ENCODE results near the gene CES1. TPM values are rescaled to one million over a fixed set of nuclear protein-coding genes. Genes with fewer than 3 reads are reported as not detected.
"Not testable (repeated sequence)": the region's sequence is repeated elsewhere in the genome, so short reads cannot be mapped to it uniquely, and the experiment has no call there.

Gene CES1
- total RNA-seq = 1.0 TPM

DNA sequence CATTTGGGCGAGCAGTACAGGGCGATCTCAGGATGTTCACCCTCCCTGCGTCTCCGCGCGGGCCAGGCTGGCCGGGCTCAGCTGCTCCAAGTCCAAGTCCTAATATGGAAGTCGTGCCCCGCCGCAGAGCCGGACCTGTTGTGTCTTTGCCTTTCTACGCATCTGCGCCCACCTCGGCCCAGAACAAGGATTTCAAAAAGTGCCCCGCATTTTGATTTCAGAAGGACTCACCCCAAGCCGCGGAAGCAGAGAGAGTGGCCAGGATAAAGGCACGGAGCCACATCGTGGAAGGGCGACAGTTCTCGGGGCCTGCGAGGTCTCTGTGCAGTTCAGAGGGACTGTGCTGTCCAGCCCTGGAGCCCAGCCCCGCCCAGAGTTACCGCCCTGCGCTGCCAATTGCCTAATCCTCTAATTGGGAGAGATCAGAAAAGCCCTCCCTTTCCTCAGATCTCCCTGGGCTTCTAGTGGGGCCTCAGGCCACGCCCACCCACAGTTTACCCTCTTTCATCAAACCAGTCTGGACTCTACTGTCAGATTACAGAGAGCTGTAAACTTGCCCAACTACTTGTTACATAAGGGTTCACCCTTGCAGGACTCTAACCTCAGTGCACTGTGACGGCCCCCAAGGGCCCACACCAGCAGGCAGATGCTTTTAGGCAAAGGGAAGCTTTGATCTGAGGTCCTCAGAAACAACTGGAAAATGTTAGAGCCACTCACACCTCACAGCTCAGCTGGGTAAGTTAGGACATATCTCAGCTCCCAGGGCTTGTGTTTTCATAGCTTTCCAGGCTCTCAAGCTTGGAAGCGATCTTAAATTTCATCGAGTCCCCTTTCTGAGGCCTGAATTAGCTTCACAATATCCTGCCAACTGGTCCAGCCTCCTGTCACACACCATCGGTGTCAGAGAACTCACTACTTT is at the start of gene CES1:
CES1 (minus strand) TSS at position 324 of the 919 bp plus-strand sequence; CDS start at position 283, 41 bp downstream.
- H3K27ac ChIP-seq (ENCODE audit: low read depth, low read length) = no peak within 1 kb of the TSS
- H3K27me3 ChIP-seq (ENCODE audit: control insufficient read depth in 3 of 3, insufficient read depth in 3 of 3, low read length in 3 of 3) = peaks cover 0 to 4% (median 0%) of the 10 kb centered on the region in 3 donors
- H3K4me1 ChIP-seq (ENCODE audit: control insufficient read depth in 3 of 3, insufficient read depth in 3 of 3, low read length in 3 of 3) = peaks cover 0 to 10% (median 8%) of the 10 kb centered on the region in 3 donors
- H3K4me3 ChIP-seq (ENCODE audit: low read length in 3 of 3) = peak within 1 kb of the TSS; percentile 20 to 35 (median 32)
- no peaks in the 10 kb centered on the region for H3K9me3 ChIP-seq (ENCODE audit: control insufficient read depth in 3 of 3, low read length in 3 of 3)
- H3K36me3 ChIP-seq (ENCODE audit: control insufficient read depth in 3 of 3, insufficient read depth in 3 of 3, low read length in 3 of 3) = no peaks in the 10 kb centered on the region
- peak within 1 kb of the TSS in 2 of 3 donors; percentile 14 to 69 for H3K9ac ChIP-seq (ENCODE audit: low read depth in 1 of 3, low read length in 3 of 3)

- Histone ChIP-seq H3K4me1 (ENCODE audit: control insufficient read depth in 3 of 3, insufficient read depth in 3 of 3, low read length in 3 of 3) (no peaks in the 10 kb centered on the region), H3K9ac (ENCODE audit: low read depth in 1 of 3, low read length in 3 of 3) (no peak overlapping the region), H3K27me3 (ENCODE audit: control insufficient read depth in 3 of 3, insufficient read depth in 3 of 3, low read length in 3 of 3) (peaks cover 0 to 5% (median 4%) of the 10 kb centered on the region in 3 donors), H3K9me3 (ENCODE audit: control insufficient read depth in 3 of 3, low read length in 3 of 3) (no peaks in the 10 kb centered on the region), H3K36me3 (ENCODE audit: control insufficient read depth in 3 of 3, insufficient read depth in 3 of 3, low read length in 3 of 3) (no peaks in the 10 kb centered on the region), H3K27ac (ENCODE audit: low read depth, low read length) (no peak overlapping the region), H3K4me3 (ENCODE audit: low read length in 3 of 3) (no peak overlapping the region)
Measured at GRCh38 chr16:55876854-55877253, 44.0 kb upstream of the CES1 start.

- no peak within 1 kb of the TSS for H3K27ac ChIP-seq (ENCODE audit: low read depth, low read length)
- peaks cover 0 to 4% (median 3%) of the 10 kb centered on the region in 3 donors for H3K27me3 ChIP-seq (ENCODE audit: control insufficient read depth in 3 of 3, insufficient read depth in 3 of 3, low read length in 3 of 3)
- no peak within 1 kb of the TSS for H3K4me3 ChIP-seq (ENCODE audit: low read length in 3 of 3)
- H3K4me1 ChIP-seq (ENCODE audit: control insufficient read depth in 3 of 3, insufficient read depth in 3 of 3, low read length in 3 of 3) = no peaks in the 10 kb centered on the region
- no peaks in the 10 kb centered on the region for H3K9me3 ChIP-seq (ENCODE audit: control insufficient read depth in 3 of 3, low read length in 3 of 3)
- H3K36me3 ChIP-seq (ENCODE audit: control insufficient read depth in 3 of 3, insufficient read depth in 3 of 3, low read length in 3 of 3) = no peaks in the 10 kb centered on the region
- no peak within 1 kb of the TSS for H3K9ac ChIP-seq (ENCODE audit: low read depth in 1 of 3, low read length in 3 of 3)
Measured at GRCh38 chr16:55875273-55875672, 42.4 kb upstream of the CES1 start, which contains the start of gene CES5A. Gene CES5A (minus strand): TSS chr16:55875373. CDS start chr16:55875221, 152 bp downstream.

DNA sequence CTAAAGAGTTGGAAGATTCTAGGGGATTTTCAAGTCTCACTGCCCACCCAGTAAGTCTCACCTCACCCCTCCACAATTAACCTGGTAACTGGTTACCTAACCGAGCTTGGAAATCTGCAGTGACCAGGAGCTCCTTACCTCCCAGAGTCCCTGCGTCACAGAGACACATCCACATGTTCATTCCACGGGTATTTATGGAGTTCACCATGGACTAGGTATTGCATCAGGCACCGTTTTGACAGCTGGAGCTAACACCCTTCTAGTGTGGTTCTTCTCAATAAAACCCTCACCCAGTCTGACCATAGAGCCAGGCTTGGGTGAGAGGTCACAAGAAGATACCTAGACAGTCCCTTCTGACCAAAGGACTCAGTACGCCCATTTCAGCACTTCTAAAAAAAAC is 40.2 kb upstream of the CES1 start:
- no peak overlapping the region for H3K9ac ChIP-seq (ENCODE audit: low read depth in 1 of 3, low read length in 3 of 3)
- H3K4me3 ChIP-seq (ENCODE audit: low read length in 3 of 3) = no peak overlapping the region
- no peaks in the 10 kb centered on the region for H3K4me1 ChIP-seq (ENCODE audit: control insufficient read depth in 3 of 3, insufficient read depth in 3 of 3, low read length in 3 of 3)
- H3K9me3 ChIP-seq (ENCODE audit: control insufficient read depth in 3 of 3, low read length in 3 of 3) = no peaks in the 10 kb centered on the region
- no peaks in the 10 kb centered on the region for H3K36me3 ChIP-seq (ENCODE audit: control insufficient read depth in 3 of 3, insufficient read depth in 3 of 3, low read length in 3 of 3)
- H3K27me3 ChIP-seq (ENCODE audit: control insufficient read depth in 3 of 3, insufficient read depth in 3 of 3, low read length in 3 of 3) = peaks cover 0 to 4% (median 0%) of the 10 kb centered on the region in 3 donors
- no peak overlapping the region for H3K27ac ChIP-seq (ENCODE audit: low read depth, low read length)

GRCh38 chr16:55872130-55872529 is 39.2 kb upstream of the CES1 start:
- Histone ChIP-seq H3K36me3 (ENCODE audit: control insufficient read depth in 3 of 3, insufficient read depth in 3 of 3, low read length in 3 of 3) (no peaks in the 10 kb centered on the region), H3K4me3 (ENCODE audit: low read length in 3 of 3) (no peak overlapping the region), H3K4me1 (ENCODE audit: control insufficient read depth in 3 of 3, insufficient read depth in 3 of 3, low read length in 3 of 3) (no peaks in the 10 kb centered on the region), H3K27ac (ENCODE audit: low read depth, low read length) (no peak overlapping the region), H3K9ac (ENCODE audit: low read depth in 1 of 3, low read length in 3 of 3) (no peak overlapping the region), H3K27me3 (ENCODE audit: control insufficient read depth in 3 of 3, insufficient read depth in 3 of 3, low read length in 3 of 3) (peaks cover 0 to 4% (median 0%) of the 10 kb centered on the region in 3 donors), H3K9me3 (ENCODE audit: control insufficient read depth in 3 of 3, low read length in 3 of 3) (no peaks in the 10 kb centered on the region)

GRCh38 chr16:55871411-55872038 is 38.6 kb upstream of the CES1 start:
- Histone ChIP-seq H3K4me1 (ENCODE audit: control insufficient read depth in 3 of 3, insufficient read depth in 3 of 3, low read length in 3 of 3) (no peaks in the 10 kb centered on the region), H3K36me3 (ENCODE audit: control insufficient read depth in 3 of 3, insufficient read depth in 3 of 3, low read length in 3 of 3) (no peaks in the 10 kb centered on the region), H3K4me3 (ENCODE audit: low read length in 3 of 3) (no peak overlapping the region), H3K27me3 (ENCODE audit: control insufficient read depth in 3 of 3, insufficient read depth in 3 of 3, low read length in 3 of 3) (peaks cover 0 to 4% (median 0%) of the 10 kb centered on the region in 3 donors), H3K27ac (ENCODE audit: low read depth, low read length) (no peak overlapping the region), H3K9ac (ENCODE audit: low read depth in 1 of 3, low read length in 3 of 3) (no peak overlapping the region), H3K9me3 (ENCODE audit: control insufficient read depth in 3 of 3, low read length in 3 of 3) (no peaks in the 10 kb centered on the region)

- Histone ChIP-seq H3K9me3 (ENCODE audit: control insufficient read depth in 3 of 3, low read length in 3 of 3) (no peaks in the 10 kb centered on the region), H3K4me3 (ENCODE audit: low read length in 3 of 3) (no peak overlapping the region), H3K4me1 (ENCODE audit: control insufficient read depth in 3 of 3, insufficient read depth in 3 of 3, low read length in 3 of 3) (no peaks in the 10 kb centered on the region), H3K27me3 (ENCODE audit: control insufficient read depth in 3 of 3, insufficient read depth in 3 of 3, low read length in 3 of 3) (no peaks in the 10 kb centered on the region), H3K36me3 (ENCODE audit: control insufficient read depth in 3 of 3, insufficient read depth in 3 of 3, low read length in 3 of 3) (no peaks in the 10 kb centered on the region), H3K9ac (ENCODE audit: low read depth in 1 of 3, low read length in 3 of 3) (no peak overlapping the region), H3K27ac (ENCODE audit: low read depth, low read length) (no peak overlapping the region)
Measured at GRCh38 chr16:55868980-55869379, 36.1 kb upstream of the CES1 start.

DNA sequence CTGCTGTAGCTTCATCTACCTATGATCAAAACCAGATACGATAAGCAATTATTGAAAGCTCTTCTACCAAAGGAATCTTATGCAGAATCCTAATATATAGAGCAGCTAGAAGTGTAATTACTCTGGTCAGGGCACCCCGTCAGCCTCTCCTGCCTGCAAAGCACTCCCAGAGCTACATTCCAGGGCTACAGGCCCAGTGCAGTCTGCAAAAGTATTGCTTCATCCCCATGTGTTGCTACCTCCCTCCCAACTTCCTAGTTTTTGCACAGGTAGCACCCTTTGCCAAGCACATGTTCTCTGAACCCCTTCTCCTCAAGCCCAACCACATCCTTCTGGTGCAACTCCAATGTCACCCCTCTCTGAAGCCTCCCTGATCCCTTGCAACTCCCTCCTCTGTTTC is 35.2 kb upstream of the CES1 start:
- Histone ChIP-seq H3K36me3 (ENCODE audit: control insufficient read depth in 3 of 3, insufficient read depth in 3 of 3, low read length in 3 of 3) (no peaks in the 10 kb centered on the region), H3K27ac (ENCODE audit: low read depth, low read length) (no peak overlapping the region), H3K9ac (ENCODE audit: low read depth in 1 of 3, low read length in 3 of 3) (no peak overlapping the region), H3K4me3 (ENCODE audit: low read length in 3 of 3) (no peak overlapping the region), H3K4me1 (ENCODE audit: control insufficient read depth in 3 of 3, insufficient read depth in 3 of 3, low read length in 3 of 3) (no peaks in the 10 kb centered on the region), H3K27me3 (ENCODE audit: control insufficient read depth in 3 of 3, insufficient read depth in 3 of 3, low read length in 3 of 3) (peaks cover 0 to 3% (median 1%) of the 10 kb centered on the region in 3 donors), H3K9me3 (ENCODE audit: control insufficient read depth in 3 of 3, low read length in 3 of 3) (no peaks in the 10 kb centered on the region)

DNA sequence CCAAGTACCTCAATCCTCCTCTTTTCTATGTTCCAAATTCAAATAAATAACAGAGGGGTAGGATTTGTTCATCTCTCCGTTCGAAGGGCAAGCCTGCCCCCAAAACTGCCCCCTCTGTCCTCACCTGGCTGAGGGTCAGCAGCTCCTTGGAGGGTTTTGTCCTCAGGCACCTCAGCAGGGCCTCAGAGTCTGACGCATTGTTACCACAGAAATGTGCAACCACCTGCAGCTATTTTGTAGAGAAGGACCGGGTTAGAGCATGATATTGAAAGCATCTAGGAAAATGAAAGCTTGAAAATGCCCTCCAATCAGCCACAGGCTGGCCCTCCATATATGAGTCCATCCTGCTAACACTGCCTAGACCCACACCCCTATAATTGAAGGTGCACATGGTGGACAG is 28.4 kb upstream of the CES1 start:
- Histone ChIP-seq H3K27ac (ENCODE audit: low read depth, low read length) (no peak overlapping the region), H3K27me3 (ENCODE audit: control insufficient read depth in 3 of 3, insufficient read depth in 3 of 3, low read length in 3 of 3) (peaks cover 0 to 5% (median 4%) of the 10 kb centered on the region in 3 donors), H3K4me1 (ENCODE audit: control insufficient read depth in 3 of 3, insufficient read depth in 3 of 3, low read length in 3 of 3) (no peaks in the 10 kb centered on the region), H3K4me3 (ENCODE audit: low read length in 3 of 3) (no peak overlapping the region), H3K9ac (ENCODE audit: low read depth in 1 of 3, low read length in 3 of 3) (no peak overlapping the region), H3K36me3 (ENCODE audit: control insufficient read depth in 3 of 3, insufficient read depth in 3 of 3, low read length in 3 of 3) (no peaks in the 10 kb centered on the region), H3K9me3 (ENCODE audit: control insufficient read depth in 3 of 3, low read length in 3 of 3) (no peaks in the 10 kb centered on the region)

GRCh38 chr16:55857650-55858049 is 24.8 kb upstream of the CES1 start:
- H3K4me1 ChIP-seq (ENCODE audit: control insufficient read depth in 3 of 3, insufficient read depth in 3 of 3, low read length in 3 of 3); H3K27ac ChIP-seq (ENCODE audit: low read depth, low read length); H3K9ac ChIP-seq (ENCODE audit: low read depth in 1 of 3, low read length in 3 of 3); H3K4me3 ChIP-seq (ENCODE audit: low read length in 3 of 3); H3K36me3 ChIP-seq (ENCODE audit: control insufficient read depth in 3 of 3, insufficient read depth in 3 of 3, low read length in 3 of 3); H3K27me3 ChIP-seq (ENCODE audit: control insufficient read depth in 3 of 3, insufficient read depth in 3 of 3, low read length in 3 of 3); H3K9me3 ChIP-seq (ENCODE audit: control insufficient read depth in 3 of 3, low read length in 3 of 3): not testable (repeated sequence)
